Esophagus muscularis mucosa (tissue), 4 donors: ENCODE measurements around the gene SRSF3. TPM values are rescaled to one million over a fixed set of nuclear protein-coding genes. Genes with fewer than 3 reads are reported as not detected.

ENCODE experiments used
- DNase-seq: peaks from one replicate; pipeline ENCODE4 v3.0.0-alpha.2; 2017; ENCODE audit errors: extremely low spot score
- H3K27ac ChIP-seq, 4 donors: fragments of 200-600 bp; sonication (generic); replicated peaks in 1 of 4; 1 replicate in 3 of 4; 2 replicates in 1 of 4; pipeline ENCODE4 v1.5.1; 2016 to 2019; ENCODE audit warnings: mild to moderate bottlenecking in 1 of 4
- H3K27me3 ChIP-seq, 4 donors: fragments of 200-600 bp; sonication (generic); one replicate each; pipeline versions ENCODE4 v1.5.1 to v1.6.0; 2016 to 2019
- H3K36me3 ChIP-seq, 4 donors: fragments of 200-600 bp; sonication (generic); one replicate each; pipeline ENCODE4 v1.5.1; 2016 to 2019
- H3K4me1 ChIP-seq, 4 donors: fragments of 200-600 bp; sonication (generic); one replicate each; pipeline ENCODE4 v1.5.1; 2016 to 2019
- H3K4me3 ChIP-seq, 4 donors: fragments of 200-600 bp; sonication (generic); 1 replicate in 2 of 4; 2 replicates in 2 of 4; pipeline ENCODE4 v1.5.1; 2016 to 2019; ENCODE audit warnings: mild to moderate bottlenecking in 4 of 4, moderate library complexity in 1 of 4
- H3K9me3 ChIP-seq, 4 donors: fragments of 200-600 bp; sonication (generic); 1 replicate in 3 of 4; 2 replicates in 1 of 4; pipeline ENCODE4 v1.5.1; 2016 to 2019
- EP300 ChIP-seq: sonication (generic); formaldehyde crosslinking; IDR thresholded peaks from one replicate; pipeline ENCODE4 v1.6.1; 2017; ENCODE audit warnings: antibody characterized with exemption
- POLR2A ChIP-seq: fragments of 450-650 bp; IDR thresholded peaks from one replicate; pipeline ENCODE4 v1.6.1; 2017; ENCODE audit warnings: antibody characterized with exemption, moderate library complexity, mild to moderate bottlenecking, low read depth
- POLR2AphosphoS5 ChIP-seq, 2 donors: sonication (generic); formaldehyde crosslinking; IDR thresholded peaks; one replicate each; pipeline ENCODE4 v1.6.1; 2017; ENCODE audit warnings: antibody characterized with exemption in 2 of 2
- WGBS: methylation state at CpG from one replicate; pipeline ENCODE4 v1.1.5; 2018; 5-methylcytosine and 5-hydroxymethylcytosine counted together
- intact Hi-C: fragments of 100-400 bp; cut with DNase I; formaldehyde crosslinking; loops from one replicate; pipeline ENCODE4 v1.15.1; 2023
- total RNA-seq, 4 donors: library from RNA; depleted of rRNA; stranded (reverse); fragments of >200 nt; gene quantifications; one replicate each; pipeline versions ENCODE4 v1.1.0 to v1.2.1, GENCODE V29; 2016
- TF ChIP-seq, protein P1 (sequence below), 3 experiments: fragments of 200-600 bp in 2 of 3; fragments of 450-650 bp in 1 of 3; sonication (generic) in 2 of 3; IDR thresholded peaks; one replicate each; pipeline ENCODE4 v1.5.1; 2017 to 2019; ENCODE audit warnings: antibody characterized with exemption in 3 of 3, mild to moderate bottlenecking in 2 of 3, moderate library complexity in 1 of 3

Gene SRSF3
- total RNA-seq, 4 donors from 2014 or later, result 149 to 226 (median 180) TPM

DNA sequence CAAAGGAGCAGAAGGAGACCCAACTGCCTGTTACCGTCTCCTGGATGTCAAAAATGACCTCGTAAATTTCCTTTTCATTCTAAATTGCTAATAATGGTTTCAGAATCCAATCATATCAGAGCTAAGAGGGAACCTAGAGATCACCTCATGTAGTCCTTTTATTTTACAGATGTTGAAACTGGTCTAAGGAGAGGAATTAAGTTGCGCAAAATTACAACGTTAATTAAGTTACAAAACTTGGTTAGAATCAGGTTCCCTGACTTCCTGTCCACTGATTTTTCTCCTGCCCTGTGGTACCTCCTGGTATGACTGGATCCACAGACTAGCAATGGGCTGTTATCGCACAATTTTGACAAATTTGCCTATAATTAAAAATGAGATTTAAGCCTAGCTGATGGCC is 37.9 kb upstream of the SRSF3 start:
- no peak overlapping the region for H3K27ac ChIP-seq
- TF ChIP-seq EP300, result no peak
- no peak for TF ChIP-seq POLR2AphosphoS5 (IDR thresholded peaks at IDR 0.05)
- TF ChIP-seq POLR2A, result no peak
- TF ChIP-seq, protein P1, sequence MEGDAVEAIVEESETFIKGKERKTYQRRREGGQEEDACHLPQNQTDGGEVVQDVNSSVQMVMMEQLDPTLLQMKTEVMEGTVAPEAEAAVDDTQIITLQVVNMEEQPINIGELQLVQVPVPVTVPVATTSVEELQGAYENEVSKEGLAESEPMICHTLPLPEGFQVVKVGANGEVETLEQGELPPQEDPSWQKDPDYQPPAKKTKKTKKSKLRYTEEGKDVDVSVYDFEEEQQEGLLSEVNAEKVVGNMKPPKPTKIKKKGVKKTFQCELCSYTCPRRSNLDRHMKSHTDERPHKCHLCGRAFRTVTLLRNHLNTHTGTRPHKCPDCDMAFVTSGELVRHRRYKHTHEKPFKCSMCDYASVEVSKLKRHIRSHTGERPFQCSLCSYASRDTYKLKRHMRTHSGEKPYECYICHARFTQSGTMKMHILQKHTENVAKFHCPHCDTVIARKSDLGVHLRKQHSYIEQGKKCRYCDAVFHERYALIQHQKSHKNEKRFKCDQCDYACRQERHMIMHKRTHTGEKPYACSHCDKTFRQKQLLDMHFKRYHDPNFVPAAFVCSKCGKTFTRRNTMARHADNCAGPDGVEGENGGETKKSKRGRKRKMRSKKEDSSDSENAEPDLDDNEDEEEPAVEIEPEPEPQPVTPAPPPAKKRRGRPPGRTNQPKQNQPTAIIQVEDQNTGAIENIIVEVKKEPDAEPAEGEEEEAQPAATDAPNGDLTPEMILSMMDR (IDR thresholded peaks at IDR 0.05), result no peak
- H3K9me3 ChIP-seq, result no peaks in the 10 kb centered on the region
- H3K27me3 ChIP-seq, result no peaks in the 10 kb centered on the region
- no peak overlapping the region for H3K4me3 ChIP-seq
- H3K36me3 ChIP-seq, result no peaks in the 10 kb centered on the region
- DNase-seq, result no peak
- intact Hi-C loops, result no loop called here
- H3K4me1 ChIP-seq, result peaks cover 0 to 12% (median 8%) of the 10 kb centered on the region in 4 donors
- WGBS, result 85% methylated on average over 5 of the region's 5 CpGs

DNA sequence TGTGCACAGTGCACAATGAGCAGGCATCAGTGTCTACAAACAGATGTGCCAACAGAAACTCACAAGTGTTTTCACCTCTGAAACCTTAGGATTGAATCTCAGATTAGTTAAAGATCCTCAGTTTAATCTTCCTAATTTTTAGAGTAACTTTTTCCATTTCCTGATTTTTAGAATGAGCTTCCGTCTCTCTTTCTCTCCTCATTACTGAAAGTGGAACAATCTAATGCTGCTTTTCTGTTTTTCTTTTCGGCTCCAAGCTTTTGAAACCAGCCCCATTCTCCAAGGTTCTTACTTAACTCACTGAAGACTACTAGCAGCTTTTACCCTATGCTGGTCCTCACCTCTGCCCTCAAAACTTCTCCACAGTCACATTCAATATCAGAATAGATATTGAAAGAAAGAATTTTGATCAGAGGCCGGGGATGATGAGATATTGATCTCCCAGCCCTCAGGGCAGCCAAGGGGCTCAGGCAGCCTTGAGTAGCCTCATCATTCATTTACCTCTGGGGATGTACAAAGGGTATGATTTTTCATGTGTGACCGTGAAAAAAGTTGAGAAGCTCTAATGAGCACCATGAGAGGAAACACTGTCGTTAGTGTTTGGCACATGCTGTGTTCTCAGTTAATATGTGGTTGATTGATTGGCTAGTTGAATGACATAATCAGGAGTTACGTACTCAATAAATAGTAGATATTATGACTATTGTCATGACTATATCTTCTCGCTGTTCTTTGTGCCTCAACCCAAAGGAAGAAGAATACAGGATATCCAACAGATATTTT is 35.0 kb upstream of the SRSF3 start:
- Histone ChIP-seq H3K27me3 (no peaks in the 10 kb centered on the region), H3K36me3 (no peaks in the 10 kb centered on the region), H3K27ac (no peak overlapping the region), H3K4me3 (no peak overlapping the region), H3K4me1 (peaks cover 0 to 12% (median 8%) of the 10 kb centered on the region in 4 donors), H3K9me3 (no peaks in the 10 kb centered on the region)
- no peak for DNase-seq
- 78% methylated on average over 7 of the region's 7 CpGs for WGBS
- intact Hi-C loops, result no loop called here
- TF ChIP-seq POLR2A (no peak), EP300 (no peak), POLR2AphosphoS5 (IDR thresholded peaks at IDR 0.05) (no peak)
- TF ChIP-seq, protein P1 (IDR thresholded peaks at IDR 0.05), result no peak

DNA sequence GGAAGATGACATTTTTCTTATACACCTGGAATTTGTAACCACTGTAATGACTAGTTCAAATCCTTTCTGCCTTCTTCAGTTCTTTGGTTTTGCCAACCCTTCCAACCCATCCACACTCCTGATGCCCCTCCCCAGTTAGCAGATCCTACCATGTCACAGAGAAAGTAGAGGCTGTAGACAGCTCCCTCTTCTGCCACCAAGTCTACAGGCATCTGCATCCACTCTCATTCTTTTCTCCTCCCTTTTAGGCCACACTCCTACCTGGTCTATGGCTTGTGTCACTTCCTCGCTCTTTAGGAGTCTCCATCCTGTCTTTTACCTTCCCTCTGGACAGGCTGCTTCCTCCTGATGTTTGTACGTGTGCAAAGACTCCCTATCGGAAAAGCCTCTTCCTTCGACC is 33.3 kb upstream of the SRSF3 start:
- no peak for DNase-seq
- no peak for TF ChIP-seq EP300
- TF ChIP-seq POLR2AphosphoS5 (IDR thresholded peaks at IDR 0.05), result no peak
- TF ChIP-seq, protein P1 (IDR thresholded peaks at IDR 0.05), result no peak
- no peak for TF ChIP-seq POLR2A
- Histone ChIP-seq H3K4me1 (no peaks in the 10 kb centered on the region), H3K9me3 (no peaks in the 10 kb centered on the region), H3K36me3 (no peaks in the 10 kb centered on the region), H3K27me3 (no peaks in the 10 kb centered on the region), H3K27ac (no peak overlapping the region), H3K4me3 (no peak overlapping the region)
- 94% methylated on average over 4 of the region's 4 CpGs for WGBS
- intact Hi-C loops, result loop anchor here (10.0 kb wide), 1 partner anchor 1056 kb away; no protein-coding TSS in a partner anchor

DNA sequence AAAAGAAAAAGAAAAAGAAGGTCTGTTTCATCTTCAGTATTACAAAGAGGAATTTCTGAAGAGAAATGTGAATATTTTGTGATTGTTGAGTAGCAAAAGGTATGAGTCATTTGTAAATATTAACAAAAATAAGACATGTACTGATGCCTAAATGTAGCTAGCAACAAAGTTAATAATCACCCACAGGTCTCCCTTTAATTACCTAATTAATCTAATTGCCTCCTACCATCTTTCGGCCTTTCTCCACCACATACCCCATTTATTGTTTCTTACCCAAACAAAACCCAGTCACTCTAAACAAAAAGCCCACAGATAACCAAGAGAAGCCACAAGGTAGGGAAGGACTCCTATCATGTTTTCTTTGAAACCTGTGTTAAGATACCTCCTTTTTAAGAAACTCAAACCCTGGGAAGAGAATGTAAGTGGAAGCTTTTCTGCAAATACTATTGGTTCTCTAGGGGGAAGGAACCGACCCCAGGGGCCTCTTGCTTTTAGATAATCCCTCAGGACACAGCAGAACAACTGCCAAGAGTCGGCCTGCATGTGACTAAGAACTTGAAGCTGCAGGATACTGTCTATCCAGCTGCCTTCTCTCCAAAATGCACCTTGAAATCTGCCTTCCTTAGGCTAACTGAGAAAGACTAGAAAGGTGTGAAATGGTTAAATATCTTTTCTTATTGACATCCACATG is 30.8 kb upstream of the SRSF3 start:
- Histone ChIP-seq H3K36me3 (no peaks in the 10 kb centered on the region), H3K27me3 (no peaks in the 10 kb centered on the region), H3K9me3 (no peaks in the 10 kb centered on the region), H3K4me3 (no peak overlapping the region), H3K27ac (no peak overlapping the region), H3K4me1 (no peaks in the 10 kb centered on the region)
- DNase-seq, result no peak
- TF ChIP-seq EP300, result no peak
- TF ChIP-seq, protein P1 (IDR thresholded peaks at IDR 0.05), result no peak
- no peak for TF ChIP-seq POLR2A
- intact Hi-C loops, result loop anchor here (10.0 kb wide), 1 partner anchor 1059 kb away; no protein-coding TSS in a partner anchor
- WGBS, result 58% methylated on average over 3 of the region's 3 CpGs
